ENCODE results near the gene DUSP5.

DNA sequence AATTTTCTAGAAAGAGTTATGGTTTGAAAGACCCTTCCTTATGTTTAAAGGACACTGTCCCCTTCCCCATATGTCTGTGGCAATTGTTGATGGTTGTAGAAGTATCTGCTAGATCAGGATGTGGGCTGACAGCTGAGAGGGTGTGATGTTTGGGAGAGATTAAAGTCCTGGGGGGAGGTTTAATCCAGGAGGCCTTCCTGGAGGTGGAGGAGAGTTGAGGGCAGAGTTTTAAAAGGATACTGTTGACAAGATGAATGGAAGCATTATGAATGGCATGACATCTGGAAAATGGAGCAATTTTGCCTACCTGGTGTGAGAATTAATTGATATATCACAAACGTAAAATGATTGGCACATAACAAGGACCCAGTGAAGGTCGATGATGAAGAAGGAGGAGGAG lies 36.9 kb downstream of the DUSP5 start:
- TF ChIP-seq, protein P1, sequence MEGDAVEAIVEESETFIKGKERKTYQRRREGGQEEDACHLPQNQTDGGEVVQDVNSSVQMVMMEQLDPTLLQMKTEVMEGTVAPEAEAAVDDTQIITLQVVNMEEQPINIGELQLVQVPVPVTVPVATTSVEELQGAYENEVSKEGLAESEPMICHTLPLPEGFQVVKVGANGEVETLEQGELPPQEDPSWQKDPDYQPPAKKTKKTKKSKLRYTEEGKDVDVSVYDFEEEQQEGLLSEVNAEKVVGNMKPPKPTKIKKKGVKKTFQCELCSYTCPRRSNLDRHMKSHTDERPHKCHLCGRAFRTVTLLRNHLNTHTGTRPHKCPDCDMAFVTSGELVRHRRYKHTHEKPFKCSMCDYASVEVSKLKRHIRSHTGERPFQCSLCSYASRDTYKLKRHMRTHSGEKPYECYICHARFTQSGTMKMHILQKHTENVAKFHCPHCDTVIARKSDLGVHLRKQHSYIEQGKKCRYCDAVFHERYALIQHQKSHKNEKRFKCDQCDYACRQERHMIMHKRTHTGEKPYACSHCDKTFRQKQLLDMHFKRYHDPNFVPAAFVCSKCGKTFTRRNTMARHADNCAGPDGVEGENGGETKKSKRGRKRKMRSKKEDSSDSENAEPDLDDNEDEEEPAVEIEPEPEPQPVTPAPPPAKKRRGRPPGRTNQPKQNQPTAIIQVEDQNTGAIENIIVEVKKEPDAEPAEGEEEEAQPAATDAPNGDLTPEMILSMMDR (IDR thresholded peaks at IDR 0.05), result no peak
- TF ChIP-seq POLR2AphosphoS5 (IDR thresholded peaks at IDR 0.05), result no peak
- no peak for TF ChIP-seq POLR2A (IDR thresholded peaks at IDR 0.05)
- no peak for TF ChIP-seq EP300 (IDR thresholded peaks at IDR 0.05)

Measured in sigmoid colon (tissue), 4 donors.